Transverse colon (tissue), 4 donors: ENCODE data around the gene IL4I1. TPM values are rescaled to one million over a fixed set of nuclear protein-coding genes. Genes with fewer than 3 reads are reported as not detected.

Experiments used
- DNase-seq: peaks from one replicate; pipeline ENCODE4 v3.0.0-alpha.2; 2019
- H3K27ac ChIP-seq, 4 donors: fragments of 200-600 bp; sonication (generic); 2 replicates each; pipeline ENCODE4 v1.5.1; 2016 to 2018; ENCODE audit warnings: inconsistent platforms in 4 of 4
- H3K27me3 ChIP-seq: fragments of 200-600 bp; sonication (generic); 2 replicates; pipeline ENCODE4 v1.5.1; 2017; ENCODE audit warnings: inconsistent platforms
- H3K36me3 ChIP-seq, 4 donors: fragments of 200-600 bp; sonication (generic); 2 replicates each; pipeline ENCODE4 v1.5.1; 2017 to 2019; ENCODE audit warnings: inconsistent platforms in 4 of 4
- H3K4me1 ChIP-seq, 4 donors: fragments of 200-600 bp; sonication (generic); 2 replicates each; pipeline ENCODE4 v1.5.1; 2017 to 2020; ENCODE audit warnings: inconsistent platforms in 4 of 4
- H3K4me3 ChIP-seq, 4 donors: fragments of 200-600 bp; sonication (generic); 1 replicate in 1 of 4; 2 replicates in 3 of 4; pipeline versions ENCODE4 v1.5.1 to v1.6.1; 2017 to 2019; ENCODE audit warnings: inconsistent platforms in 4 of 4
- H3K9me3 ChIP-seq, 2 donors: fragments of 200-600 bp; sonication (generic); 2 replicates each; pipeline ENCODE4 v1.5.1; 2017 to 2019; ENCODE audit warnings: inconsistent platforms in 2 of 2
- EP300 ChIP-seq: sonication (generic); formaldehyde crosslinking; IDR thresholded peaks from one replicate; pipeline ENCODE4 v1.6.1; 2017; ENCODE audit warnings: antibody characterized with exemption, low read depth
- POLR2A ChIP-seq: fragments of 450-650 bp; IDR thresholded peaks from one replicate; pipeline ENCODE4 v1.6.1; 2016; ENCODE audit warnings: antibody characterized with exemption, mild to moderate bottlenecking, moderate library complexity
- POLR2AphosphoS5 ChIP-seq, 3 donors: sonication (generic); formaldehyde crosslinking; IDR thresholded peaks; one replicate each; pipeline ENCODE4 v1.6.1; 2016; ENCODE audit warnings: antibody characterized with exemption in 3 of 3
- WGBS, 2 donors: methylation state at CpG; one replicate each; pipeline ENCODE4 v1.1.5; 2018; ENCODE audit warnings: low coverage in 1 of 2; 5-methylcytosine and 5-hydroxymethylcytosine counted together
- in situ Hi-C, 4 donors: fragments of 200-750 bp; cut with MboI; loops; one replicate each; pipeline versions ENCODE4 v1.15.0 to v1.15.1; 2017; ENCODE audit warnings: low sequenced_read_pairs in 3 of 4, low pct_ligation_motif_present in 1 of 4, low pct_unique_long_range_greater_than_20kb in 1 of 4
- intact Hi-C: fragments of 100-400 bp; cut with DNase I; formaldehyde crosslinking; loops from one replicate; pipeline ENCODE4 v1.15.1; 2023; ENCODE audit warnings: low total_unique reads
- total RNA-seq, 4 donors: library from RNA; depleted of rRNA; stranded (reverse); fragments of >200 nt; gene quantifications; one replicate each; pipeline ENCODE4 v1.1.0, GENCODE V29; 2016
- TF ChIP-seq, protein P1 (sequence below), 5 experiments: fragments of 200-600 bp in 3 of 5; fragments of 450-650 bp in 2 of 5; sonication (generic) in 3 of 5; IDR thresholded peaks; 1 replicate in 2 of 5; 2 replicates in 3 of 5; pipeline ENCODE4 v1.5.1; 2016 to 2017; ENCODE audit warnings: antibody characterized with exemption in 5 of 5, inconsistent platforms in 3 of 5, mild to moderate bottlenecking in 2 of 5, moderate library complexity in 1 of 5

IL4I1 gene
- total RNA-seq, 4 donors from 2014 or later = 2.1 TPM; not detected in 3

DNA sequence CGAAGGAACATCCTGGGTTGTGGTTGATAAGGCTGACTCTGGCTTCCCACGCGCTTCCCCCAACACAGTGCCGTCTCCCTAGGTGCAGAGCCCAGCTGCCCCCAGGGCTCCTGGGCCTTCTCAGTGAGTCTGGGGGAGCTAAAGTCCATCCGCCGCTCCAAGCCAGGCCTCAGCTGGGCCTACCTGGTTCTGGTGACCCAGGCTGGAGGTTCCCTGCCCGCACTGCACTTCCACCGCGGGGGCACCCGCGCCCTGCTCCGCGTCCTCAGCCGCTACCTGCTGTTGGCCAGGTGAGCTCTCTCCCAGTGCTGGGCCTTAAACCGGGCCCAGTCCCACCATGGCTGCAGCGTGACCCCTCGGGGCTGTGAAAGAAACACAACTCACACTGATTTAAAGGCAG lies 15.5 kb downstream of the IL4I1 start:
- in situ Hi-C loops = no loop called here
- peak; percentile 6 for DNase-seq
- TF ChIP-seq EP300 (no peak), POLR2AphosphoS5 (IDR thresholded peaks at IDR 0.05) (no peak), POLR2A (no peak)
- TF ChIP-seq, protein P1, sequence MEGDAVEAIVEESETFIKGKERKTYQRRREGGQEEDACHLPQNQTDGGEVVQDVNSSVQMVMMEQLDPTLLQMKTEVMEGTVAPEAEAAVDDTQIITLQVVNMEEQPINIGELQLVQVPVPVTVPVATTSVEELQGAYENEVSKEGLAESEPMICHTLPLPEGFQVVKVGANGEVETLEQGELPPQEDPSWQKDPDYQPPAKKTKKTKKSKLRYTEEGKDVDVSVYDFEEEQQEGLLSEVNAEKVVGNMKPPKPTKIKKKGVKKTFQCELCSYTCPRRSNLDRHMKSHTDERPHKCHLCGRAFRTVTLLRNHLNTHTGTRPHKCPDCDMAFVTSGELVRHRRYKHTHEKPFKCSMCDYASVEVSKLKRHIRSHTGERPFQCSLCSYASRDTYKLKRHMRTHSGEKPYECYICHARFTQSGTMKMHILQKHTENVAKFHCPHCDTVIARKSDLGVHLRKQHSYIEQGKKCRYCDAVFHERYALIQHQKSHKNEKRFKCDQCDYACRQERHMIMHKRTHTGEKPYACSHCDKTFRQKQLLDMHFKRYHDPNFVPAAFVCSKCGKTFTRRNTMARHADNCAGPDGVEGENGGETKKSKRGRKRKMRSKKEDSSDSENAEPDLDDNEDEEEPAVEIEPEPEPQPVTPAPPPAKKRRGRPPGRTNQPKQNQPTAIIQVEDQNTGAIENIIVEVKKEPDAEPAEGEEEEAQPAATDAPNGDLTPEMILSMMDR (IDR thresholded peaks at IDR 0.05) = no peak
- H3K4me3 ChIP-seq = no peak overlapping the region
- intact Hi-C loops = loop anchor here (5.0 kb wide), 1 partner anchor 621 kb away; no protein-coding TSS in a partner anchor
- no peaks in the 10 kb centered on the region for H3K9me3 ChIP-seq
- peaks cover 0 to 50% (median 27%) of the 10 kb centered on the region in 4 donors for H3K36me3 ChIP-seq
- H3K27ac ChIP-seq = no peak overlapping the region
- WGBS, 2 donors = 93% methylated on average over 3 to 17 of the region's 17 CpGs
- H3K27me3 ChIP-seq = no peaks in the 10 kb centered on the region
- H3K4me1 ChIP-seq = peaks cover 7 to 11% (median 7%) of the 10 kb centered on the region in 4 donors

DNA sequence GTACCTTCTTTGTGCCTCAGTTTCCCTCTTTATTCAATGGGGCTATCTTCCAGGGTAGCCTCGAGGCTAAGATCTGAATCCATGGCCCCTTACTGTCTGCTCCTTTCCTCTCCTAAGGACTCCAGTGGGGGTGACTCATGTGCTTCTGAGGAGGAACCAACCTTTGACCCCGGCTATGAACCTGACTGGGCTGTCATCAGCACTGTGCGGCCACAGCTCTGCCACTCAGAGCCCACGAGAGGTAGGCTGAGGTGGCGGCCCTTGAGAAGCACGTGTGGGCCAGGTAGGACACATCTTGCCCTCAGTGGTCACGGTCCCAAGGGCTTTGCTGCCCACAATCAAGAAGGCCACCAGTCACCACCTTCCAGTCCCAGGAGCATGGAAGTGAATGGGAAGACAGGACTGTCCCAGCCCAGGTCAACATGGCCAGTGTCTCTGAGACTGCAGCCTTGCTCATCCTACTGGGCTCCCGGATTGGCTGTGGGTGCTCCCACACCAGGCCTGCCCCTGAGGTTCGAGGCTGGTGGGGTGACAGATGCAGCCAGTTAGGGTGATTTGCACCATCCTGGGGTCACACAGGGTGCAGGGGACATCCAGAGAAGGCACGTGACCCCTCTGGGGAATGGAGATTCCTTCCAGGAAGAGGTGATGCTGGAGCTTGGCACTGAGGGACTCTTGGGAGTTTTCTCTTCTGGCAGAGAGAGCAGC lies 16.4 kb downstream of the IL4I1 start:
- Histone ChIP-seq H3K27me3 (no peaks in the 10 kb centered on the region), H3K36me3 (peaks cover 0 to 50% (median 27%) of the 10 kb centered on the region in 4 donors), H3K4me1 (peaks cover 8 to 18% (median 13%) of the 10 kb centered on the region in 4 donors), H3K4me3 (no peak overlapping the region), H3K9me3 (no peaks in the 10 kb centered on the region), H3K27ac (no peak overlapping the region)
- WGBS, 2 donors = 80 to 91% methylated on average over 1 to 10 of the region's 10 CpGs
- DNase-seq = no peak
- TF ChIP-seq, protein P1 (IDR thresholded peaks at IDR 0.05) = no peak
- TF ChIP-seq EP300 (no peak), POLR2AphosphoS5 (IDR thresholded peaks at IDR 0.05) (no peak), POLR2A (no peak)
- intact Hi-C loops (loop anchor here (5.0 kb wide), 1 partner anchor 622 kb away; no protein-coding TSS in a partner anchor), in situ Hi-C loops (no loop called here)

DNA sequence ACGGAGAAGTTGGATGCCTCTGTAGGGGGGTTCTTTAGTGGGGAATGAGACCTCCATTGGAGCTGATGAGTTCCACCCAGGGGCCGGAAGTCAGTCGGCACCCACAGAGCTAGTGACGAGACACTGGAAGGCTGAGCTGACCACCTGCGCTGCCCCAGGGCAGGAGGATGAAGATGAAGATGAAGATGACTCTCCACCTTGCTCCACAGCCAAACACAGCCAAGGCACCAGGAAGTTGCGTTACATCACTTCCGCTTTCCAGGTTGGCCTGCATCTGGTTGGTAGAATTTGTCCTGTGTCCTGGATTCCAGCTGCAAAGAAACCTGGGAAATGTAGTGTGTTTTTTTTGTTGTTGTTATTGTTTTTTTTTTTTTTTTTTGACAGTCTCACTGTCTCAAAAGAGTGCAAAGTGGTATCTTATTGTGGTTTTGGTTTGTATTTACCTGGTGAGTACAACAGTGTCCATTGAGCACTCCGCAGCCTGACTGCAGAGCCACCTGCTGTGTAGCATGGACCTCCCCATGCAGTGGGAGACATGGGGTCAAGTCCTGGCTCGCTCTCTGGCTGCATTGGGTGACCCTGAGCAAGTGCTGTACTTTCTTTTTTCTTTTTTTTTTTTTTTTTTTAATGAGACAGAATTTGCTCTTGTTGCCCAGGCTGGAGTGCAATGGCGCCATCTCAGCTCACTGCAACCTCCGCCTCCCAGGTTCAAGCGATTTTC lies 17.3 kb downstream of the IL4I1 start:
- H3K9me3 ChIP-seq = no peaks in the 10 kb centered on the region
- H3K27ac ChIP-seq = no peak overlapping the region
- DNase-seq = no peak
- intact Hi-C loops = no loop called here
- TF ChIP-seq EP300 (no peak), POLR2A (no peak), POLR2AphosphoS5 (IDR thresholded peaks at IDR 0.05) (no peak)
- TF ChIP-seq, protein P1 (IDR thresholded peaks at IDR 0.05) = no peak
- 94 to 100% methylated on average over 4 to 12 of the region's 12 CpGs for WGBS, 2 donors
- in situ Hi-C loops = no loop called here
- no peak overlapping the region for H3K4me3 ChIP-seq
- peaks cover 0 to 44% (median 24%) of the 10 kb centered on the region in 4 donors for H3K36me3 ChIP-seq
- H3K4me1 ChIP-seq = peaks cover 11 to 24% (median 17%) of the 10 kb centered on the region in 4 donors
- no peaks in the 10 kb centered on the region for H3K27me3 ChIP-seq

DNA sequence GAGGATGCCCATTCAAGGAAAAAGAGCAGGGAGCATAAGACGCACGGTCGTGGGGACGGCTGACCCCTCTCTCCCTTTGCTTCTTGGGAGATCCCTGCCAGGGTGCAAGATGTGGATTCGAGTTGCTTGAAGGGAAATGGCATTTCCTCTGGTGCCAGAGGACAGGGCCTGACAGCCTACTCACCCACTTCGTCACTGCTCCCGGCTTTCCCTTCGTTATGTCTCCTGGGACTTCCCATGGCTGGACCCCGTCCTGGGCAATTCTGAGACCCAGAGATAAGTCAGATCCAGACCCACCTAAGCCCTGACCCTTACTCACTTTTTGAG lies 18.0 kb downstream of the IL4I1 start:
- intact Hi-C loops (loop anchor here (1.0 kb wide), 1 partner anchor 48 kb away; no protein-coding TSS in a partner anchor), in situ Hi-C loops (no loop called here)
- no peak for DNase-seq
- Histone ChIP-seq H3K4me1 (peaks cover 11 to 24% (median 17%) of the 10 kb centered on the region in 4 donors), H3K36me3 (peaks cover 0 to 37% (median 20%) of the 10 kb centered on the region in 4 donors), H3K27me3 (no peaks in the 10 kb centered on the region), H3K9me3 (no peaks in the 10 kb centered on the region), H3K27ac (peak overlapping the region; percentile 96 to 99 (median 98)), H3K4me3 (peak overlapping the region in 1 of 4 donors; percentile 98)
- 86% methylated on average over 9 of the region's 9 CpGs; no CpG with 5 or more reads in 1 of the 2 donors for WGBS, 2 donors
- TF ChIP-seq POLR2A (no peak), POLR2AphosphoS5 (IDR thresholded peaks at IDR 0.05) (no peak), EP300 (no peak)
- TF ChIP-seq, protein P1 (IDR thresholded peaks at IDR 0.05) = no peak
